Raji (cell line): ENCODE results near the gene WNT16.

ENCODE experiments used
- POLR2A ChIP-seq: IDR thresholded peaks from 2 replicates; pipeline ENCODE4 v1.6.1; 2011; ENCODE audit warnings: low read depth, low read length, control low read depth; ENCODE audit not compliant: insufficient read depth

Gene WNT16

DNA sequence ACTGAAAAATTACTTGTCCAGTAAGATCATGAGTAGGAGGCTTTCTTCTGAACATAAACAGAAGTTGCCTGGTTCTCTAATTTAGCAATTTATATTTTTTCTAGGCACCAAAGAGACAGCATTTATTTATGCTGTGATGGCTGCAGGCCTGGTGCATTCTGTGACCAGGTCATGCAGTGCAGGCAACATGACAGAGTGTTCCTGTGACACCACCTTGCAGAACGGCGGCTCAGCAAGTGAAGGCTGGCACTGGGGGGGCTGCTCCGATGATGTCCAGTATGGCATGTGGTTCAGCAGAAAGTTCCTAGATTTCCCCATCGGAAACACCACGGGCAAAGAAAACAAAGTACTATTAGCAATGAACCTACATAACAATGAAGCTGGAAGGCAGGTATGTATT, 2.8 kb downstream of the WNT16 start:
- no peak for TF ChIP-seq POLR2A

DNA sequence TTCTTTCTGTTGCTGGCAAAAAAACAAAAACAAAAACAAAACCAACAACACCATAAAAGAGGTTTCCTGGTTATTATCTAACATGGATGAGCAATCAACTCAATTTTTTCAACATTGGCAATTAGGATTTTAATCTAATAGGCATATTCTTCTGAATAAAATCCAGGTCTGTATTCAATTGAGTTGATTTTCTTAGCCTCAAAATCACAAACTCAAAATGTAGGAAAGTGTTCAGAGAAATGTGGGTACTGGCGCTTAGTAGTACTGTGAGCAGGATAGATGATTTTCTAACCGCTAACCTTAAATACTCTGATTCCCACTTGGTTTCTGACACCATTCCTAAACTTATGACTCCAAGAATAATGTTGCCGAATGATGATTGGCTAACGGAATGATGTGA, 5.6 kb downstream of the WNT16 start:
- TF ChIP-seq POLR2A: no peak

DNA sequence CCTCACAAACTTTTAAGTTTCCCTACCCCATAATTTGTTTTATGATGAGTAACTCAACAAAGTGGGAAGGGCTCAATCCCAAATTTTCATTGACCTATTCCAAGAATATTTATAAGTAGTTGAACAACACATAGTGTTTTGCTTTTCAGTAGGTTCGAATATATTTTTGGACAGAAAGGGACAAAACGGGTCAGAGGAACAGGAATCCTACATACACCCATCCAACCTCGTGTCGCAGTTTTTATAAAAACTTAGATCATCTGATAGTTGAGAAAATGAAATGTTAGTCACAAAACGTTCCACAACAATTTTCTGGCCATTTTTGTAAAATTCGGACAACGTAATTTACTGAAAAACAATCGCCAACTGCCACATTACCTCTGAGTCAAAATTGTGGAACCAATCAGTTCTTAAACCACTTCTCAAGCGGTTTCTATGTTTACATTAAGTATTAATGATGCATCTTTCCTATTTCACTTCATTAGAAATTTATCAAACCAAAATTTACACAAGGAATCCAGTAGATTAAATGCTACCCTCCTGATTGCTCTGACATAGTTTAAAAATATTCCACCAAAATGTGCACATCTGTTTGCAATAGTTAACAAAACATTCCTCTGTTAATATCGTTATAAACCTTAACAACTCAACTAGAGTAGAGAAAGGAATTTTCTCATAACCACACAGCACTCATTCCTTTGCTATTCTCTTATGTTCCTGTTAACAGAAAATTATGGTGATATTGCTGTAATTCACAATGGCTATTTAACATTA, 6.3 kb downstream of the WNT16 start:
- no peak for TF ChIP-seq POLR2A

DNA sequence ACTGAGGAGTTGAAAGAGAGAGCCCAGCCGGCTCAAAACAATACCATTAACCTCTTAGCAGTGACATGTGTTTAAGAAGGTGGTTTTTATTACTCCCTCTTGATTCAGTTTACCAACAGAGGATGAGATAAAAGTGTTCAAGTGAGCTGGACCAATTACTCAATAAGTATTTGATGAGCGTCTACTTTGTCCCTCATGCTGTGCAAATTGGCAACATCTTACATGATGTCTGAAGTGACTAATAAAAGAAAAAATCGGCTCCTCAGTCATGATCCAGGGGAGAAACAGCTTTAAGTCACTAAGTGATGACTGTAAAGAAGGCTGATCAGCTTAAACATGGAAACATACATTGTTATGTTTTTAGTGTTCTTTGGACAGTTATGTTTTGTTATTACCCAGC, 7.8 kb downstream of the WNT16 start:
- TF ChIP-seq POLR2A: no peak

DNA sequence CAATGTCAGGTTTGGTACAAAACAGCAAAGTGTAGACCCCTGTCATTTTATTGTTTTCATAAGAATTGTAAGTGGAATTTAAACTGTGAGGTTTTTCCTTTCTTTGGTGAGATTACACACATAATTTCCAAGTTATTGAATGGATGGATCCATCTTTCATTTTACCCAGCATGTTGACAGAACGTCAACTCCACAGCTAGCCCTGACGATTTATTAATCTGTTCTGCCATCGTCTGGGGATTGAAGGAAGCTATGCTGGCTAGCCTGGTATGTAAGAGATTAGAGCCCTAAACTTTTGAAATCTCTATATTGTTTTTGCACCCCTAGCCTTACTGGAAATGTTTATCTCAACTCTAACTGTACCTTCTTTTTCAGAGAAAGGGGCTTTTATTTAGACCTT, 8.6 kb downstream of the WNT16 start:
- TF ChIP-seq POLR2A: no peak

DNA sequence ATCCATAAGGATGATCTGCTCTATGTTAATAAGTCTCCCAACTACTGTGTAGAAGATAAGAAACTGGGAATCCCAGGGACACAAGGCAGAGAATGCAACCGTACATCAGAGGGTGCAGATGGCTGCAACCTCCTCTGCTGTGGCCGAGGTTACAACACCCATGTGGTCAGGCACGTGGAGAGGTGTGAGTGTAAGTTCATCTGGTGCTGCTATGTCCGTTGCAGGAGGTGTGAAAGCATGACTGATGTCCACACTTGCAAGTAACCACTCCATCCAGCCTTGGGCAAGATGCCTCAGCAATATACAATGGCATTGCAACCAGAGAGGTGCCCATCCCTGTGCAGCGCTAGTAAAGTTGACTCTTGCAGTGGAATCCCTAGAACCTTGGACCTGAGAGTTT, 10.3 kb downstream of the WNT16 start:
- no peak for TF ChIP-seq POLR2A

DNA sequence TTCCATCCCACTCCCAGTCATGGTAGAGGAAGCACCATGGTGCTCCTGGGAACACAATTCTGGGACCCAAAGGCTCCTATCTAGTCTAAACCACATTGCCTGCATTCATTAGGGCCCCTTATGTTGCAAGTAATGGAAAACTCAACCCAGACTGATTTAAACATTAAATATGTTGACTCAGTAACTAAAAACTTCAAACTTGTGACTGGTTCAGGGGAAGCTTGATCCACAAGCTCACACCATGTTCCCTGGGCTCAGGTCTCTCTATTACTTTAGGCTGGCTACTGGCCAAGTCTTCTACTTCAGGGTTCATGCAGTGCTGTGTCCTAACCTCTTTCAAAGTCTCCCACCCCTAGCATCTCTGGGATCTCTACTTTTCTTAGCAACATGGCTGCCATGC, 13.1 kb downstream of the WNT16 start:
- TF ChIP-seq POLR2A: no peak

DNA sequence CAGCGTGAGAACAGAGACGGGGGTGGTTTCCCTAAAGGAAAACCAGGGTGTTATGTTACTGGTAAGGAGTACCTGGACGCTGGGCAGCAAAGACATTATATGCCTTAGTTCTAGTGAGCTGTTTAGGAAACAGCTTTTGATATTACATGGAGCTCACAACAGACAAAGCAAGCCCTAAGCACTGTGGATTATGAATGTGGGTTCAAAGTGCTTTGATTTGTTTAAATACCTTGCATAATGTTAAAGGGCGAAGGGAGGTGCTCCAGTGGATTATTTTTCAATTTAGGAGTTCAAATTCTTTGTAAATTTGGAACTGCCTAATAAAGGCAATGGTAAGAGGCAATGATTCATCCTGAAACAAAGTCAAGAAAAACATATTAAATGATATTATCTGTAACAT, 13.8 kb downstream of the WNT16 start:
- TF ChIP-seq POLR2A: no peak

DNA sequence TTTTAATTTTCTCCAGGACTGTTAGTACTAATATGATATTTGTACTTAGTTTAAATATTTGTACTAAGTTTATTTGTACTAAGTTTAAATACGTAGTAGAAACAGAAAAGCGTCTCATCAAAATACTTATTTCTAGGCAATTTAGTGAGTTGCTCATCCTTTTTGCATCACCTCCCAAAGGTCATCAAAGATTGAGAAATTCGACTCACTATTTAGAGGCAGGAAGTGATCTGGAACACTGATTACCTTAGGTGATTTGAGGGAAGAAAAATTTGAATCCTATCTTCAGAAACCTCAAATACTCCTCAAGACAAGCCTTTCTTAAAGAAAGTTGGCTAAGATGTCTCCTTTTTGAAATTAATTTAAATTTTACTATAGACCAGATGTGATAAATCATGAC, 14.5 kb downstream of the WNT16 start:
- TF ChIP-seq POLR2A: no peak

DNA sequence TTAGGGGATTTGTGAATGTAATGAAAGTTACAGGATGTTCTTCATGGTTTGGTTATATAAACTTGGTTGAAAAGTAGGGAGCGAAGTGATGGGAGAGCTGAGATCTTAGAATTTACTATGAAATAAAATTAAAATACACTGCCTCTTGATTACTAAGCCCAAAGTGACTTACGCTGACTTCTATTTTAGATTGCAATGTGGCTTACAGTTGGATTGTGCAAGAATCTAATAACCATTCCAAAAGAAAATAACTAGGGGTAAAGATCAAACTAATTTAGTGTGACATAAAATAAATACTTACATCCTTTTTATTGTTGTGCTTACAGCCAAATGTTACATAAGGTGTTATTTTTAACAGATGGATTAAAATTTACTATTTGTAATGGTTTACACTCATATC, 15.3 kb downstream of the WNT16 start:
- no peak for TF ChIP-seq POLR2A

DNA sequence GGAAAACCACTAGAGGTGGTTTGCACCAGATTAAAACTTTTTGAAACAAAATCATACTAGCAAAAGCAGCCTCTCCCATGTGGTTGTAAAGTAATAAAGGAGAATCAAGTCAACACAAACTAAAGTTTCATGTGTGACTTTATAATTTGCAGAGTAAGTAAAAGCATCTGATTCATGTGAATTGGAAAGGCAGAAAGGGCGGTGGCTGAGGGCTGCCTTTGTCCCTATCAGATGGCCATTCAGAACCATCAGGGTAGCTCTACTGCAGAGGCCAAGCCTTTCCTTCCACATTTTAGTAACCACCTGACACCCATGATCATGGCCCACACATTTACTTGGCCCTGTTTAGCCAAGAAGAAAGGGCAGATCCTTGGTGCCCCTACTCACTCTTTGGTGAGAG, 15.7 kb downstream of the WNT16 start:
- no peak for TF ChIP-seq POLR2A

DNA sequence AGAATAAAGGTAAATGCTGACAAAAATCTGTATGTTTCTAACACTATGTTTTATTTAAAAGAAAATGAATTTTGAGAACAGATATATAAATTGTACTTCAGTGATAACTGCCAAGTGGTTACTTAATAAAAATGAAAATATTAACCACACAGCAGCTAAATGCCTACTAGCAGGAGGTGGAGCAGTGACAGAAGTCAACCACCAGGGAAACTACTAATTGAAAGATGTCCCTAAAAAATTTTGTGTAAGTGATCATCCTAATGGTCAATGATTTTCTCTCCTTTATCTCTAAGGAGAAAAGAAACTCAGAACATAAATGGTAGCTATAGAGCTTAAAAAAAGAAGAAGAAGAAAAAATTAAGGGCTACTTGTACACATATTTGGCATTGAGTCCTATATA, 22.9 kb downstream of the WNT16 start:
- no peak for TF ChIP-seq POLR2A

DNA sequence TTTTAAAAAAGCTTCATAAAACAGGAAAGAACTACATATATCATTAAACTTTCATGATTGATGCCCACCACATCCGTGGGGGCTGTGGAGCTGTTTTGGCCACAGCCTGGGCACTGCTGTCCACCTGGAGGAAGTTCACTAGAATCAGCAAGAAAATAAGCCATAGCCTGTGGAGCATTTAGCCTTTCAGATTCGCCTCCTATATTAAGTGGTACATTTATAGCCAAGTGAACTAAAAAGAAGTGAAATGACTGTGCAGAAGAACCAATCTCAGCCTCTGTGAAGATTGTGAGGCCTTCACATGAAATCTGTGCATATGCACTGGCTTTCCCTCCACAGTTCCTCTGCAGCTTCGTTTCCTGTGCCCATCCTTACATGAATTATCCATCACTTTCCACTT, 23.5 kb downstream of the WNT16 start:
- TF ChIP-seq POLR2A: no peak

DNA sequence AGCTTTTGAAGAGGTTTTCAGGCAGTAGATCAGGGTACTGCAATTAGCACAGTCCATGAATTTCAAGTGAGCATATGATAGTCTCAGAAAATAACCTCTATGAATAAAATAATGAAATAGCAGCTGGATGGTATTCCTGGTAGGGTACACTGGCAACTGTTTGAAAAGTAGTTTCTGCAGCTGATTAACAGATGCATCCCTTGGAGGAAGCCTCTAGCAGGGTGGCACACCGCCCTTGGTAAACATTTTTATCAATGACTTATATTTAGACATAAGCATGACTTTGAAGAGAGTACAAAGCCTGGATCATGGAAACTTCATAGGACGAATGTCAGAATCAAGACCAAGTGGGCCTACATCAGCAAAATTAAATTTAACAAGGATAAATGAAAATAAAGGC, 26.8 kb downstream of the WNT16 start:
- no peak for TF ChIP-seq POLR2A

DNA sequence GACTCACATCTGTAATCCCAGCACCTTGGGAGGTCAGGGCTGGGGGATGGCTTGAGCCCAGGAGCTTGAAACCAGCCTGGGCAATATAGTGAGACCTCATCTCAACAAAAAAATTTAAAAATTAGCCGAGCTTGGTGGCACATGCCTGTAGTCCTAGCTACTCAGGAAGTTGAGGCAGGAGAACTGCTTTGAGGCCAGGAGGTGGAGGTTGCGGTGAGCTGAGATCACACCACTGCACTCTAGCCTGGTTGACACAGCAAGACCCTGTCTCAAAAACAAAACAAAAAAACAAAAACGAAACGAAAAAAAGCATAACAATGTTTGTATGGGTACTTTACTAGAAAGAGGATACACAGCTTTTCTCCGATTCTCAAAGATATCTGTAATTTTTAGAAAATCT, 31.8 kb downstream of the WNT16 start:
- no peak for TF ChIP-seq POLR2A

DNA sequence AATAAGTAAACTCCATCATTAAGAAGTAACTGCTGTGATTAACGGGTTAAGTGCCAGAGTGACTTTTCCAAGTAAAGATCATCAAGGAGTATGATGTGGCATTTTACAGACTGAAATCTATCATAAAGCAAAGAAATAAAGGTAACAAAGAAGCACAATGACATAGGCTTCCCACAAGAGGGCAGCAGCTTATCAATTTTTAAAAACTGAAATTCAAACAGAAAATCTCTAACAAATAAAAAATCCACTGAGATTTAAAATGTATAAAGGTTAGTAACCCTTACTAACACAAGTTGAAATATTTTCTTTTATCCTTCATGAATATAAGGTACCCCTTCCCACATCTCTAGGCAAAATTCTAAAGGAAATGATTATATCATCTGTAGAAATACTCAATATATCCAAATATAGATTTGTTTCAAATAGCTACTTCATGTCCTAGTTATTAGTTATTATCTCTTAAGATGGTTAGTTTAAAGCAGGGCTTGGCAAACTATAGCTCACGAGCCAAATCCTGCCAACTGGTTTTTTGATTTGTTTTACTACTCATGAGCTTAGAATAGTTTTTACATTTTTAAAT, 38.1 kb downstream of the WNT16 start:
- no peak for TF ChIP-seq POLR2A

DNA sequence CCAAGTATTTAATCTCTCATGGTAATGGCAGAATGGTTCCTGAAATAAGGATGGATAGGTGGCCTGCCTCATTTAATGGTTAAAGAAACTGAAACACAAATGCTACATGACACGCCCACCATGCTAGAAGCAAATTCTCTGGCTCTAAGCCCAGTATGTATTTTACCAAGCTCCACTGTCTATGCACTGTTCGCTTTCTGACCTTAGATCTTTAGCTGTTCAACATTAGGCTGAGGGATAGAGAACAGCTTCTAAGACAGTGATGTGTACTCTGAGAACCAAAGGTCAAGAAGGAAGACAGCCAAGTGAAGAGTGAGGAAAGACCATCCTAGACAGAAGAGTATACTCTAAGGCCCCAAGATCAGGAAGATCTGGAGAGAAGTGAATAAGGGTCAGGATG, 40.7 kb downstream of the WNT16 start:
- no peak for TF ChIP-seq POLR2A
